HepG2 (cell line): ENCODE measurements around the gene AGAP1. TPM values are rescaled to one million over a fixed set of nuclear protein-coding genes. Genes with fewer than 3 reads are reported as not detected.

ENCODE experiments used
- ATAC-seq: fragments of 200-7000 bp; cut with Tn5 transposase; 3 replicates; pipeline ENCODE4 v1.9.1; 2020; ENCODE audit warnings: mild to moderate bottlenecking, moderate library complexity
- BruUV-seq: library from RNA; stranded (reverse); fragments of 400-500 nt; replicated peaks from 2 replicates; lab custom pipeline; 2021; lab: Mats Ljungman, UMichigan
- CTCF ChIA-PET: fragments of 300-600 bp; formaldehyde crosslinking; extraction: SDS; loops from one replicate; lab custom pipeline; 2021; ENCODE audit warnings: low total read pairs, inconsistent platforms, low intra/inter-chr PET ratio; lab: Yijun Ruan, JAX
- POLR2A ChIA-PET: fragments of 350-600 bp; sonication (Branson Sonifier 250); formaldehyde crosslinking; loops from one replicate; lab custom pipeline; 2020; ENCODE audit warnings: antibody characterized with exemption, inconsistent platforms; lab: Yijun Ruan, JAX
- DNase-seq: peaks from one replicate; pipeline ENCODE4 v3.0.0-alpha.2; 2015; ENCODE audit warnings: low spot score
- FAIRE-seq: peaks from 3 replicates; lab custom pipeline; 2011; peaks lifted over from hg19 to GRCh38; lab: Jason Lieb, UNC
- H2AFZ ChIP-seq: one replicate; pipeline ENCODE4 v1.6.1; 2011; ENCODE audit warnings: low read length, inconsistent platforms
- H3K27ac ChIP-seq: fragments of 300-600 bp; 3 replicates; pipeline ENCODE4 v1.8.0; 2011; ENCODE audit warnings: mixed run types, mild to moderate bottlenecking, mixed read lengths, low read length, inconsistent platforms; ENCODE audit not compliant: insufficient read depth; ENCODE audit errors: extremely low read length
- H3K27me3 ChIP-seq, 2 experiments: fragments of 200-600 bp in 1 of 2; 2 replicates in 1 of 2; 3 replicates in 1 of 2; pipeline versions ENCODE4 v1.6.0 to v1.8.0; 2011; ENCODE audit warnings: low read length in 2 of 2, mild to moderate bottlenecking in 2 of 2, moderate library complexity in 2 of 2, inconsistent platforms in 1 of 2; ENCODE audit not compliant: insufficient read depth in 2 of 2, control insufficient read depth in 1 of 2
- H3K36me3 ChIP-seq, 2 experiments: fragments of 200-600 bp in 1 of 2; replicated peaks in 1 of 2; 2 replicates in 1 of 2; 3 replicates in 1 of 2; pipeline versions ENCODE4 v1.5.1 to v1.8.0; 2011; ENCODE audit warnings: low read length in 2 of 2, inconsistent platforms in 1 of 2; ENCODE audit not compliant: insufficient read depth in 2 of 2, control insufficient read depth in 1 of 2
- H3K4me1 ChIP-seq: 2 replicates; pipeline ENCODE4 v1.5.1; 2012; ENCODE audit warnings: low read length, inconsistent platforms; ENCODE audit not compliant: insufficient read depth
- H3K4me2 ChIP-seq: 2 replicates; pipeline ENCODE4 v1.6.0; 2011; ENCODE audit warnings: low read depth, low read length, inconsistent platforms
- H3K4me3 ChIP-seq, 3 experiments: fragments of 200-600 bp in 1 of 3; sonication (generic), shearing (Covaris generic) in 1 of 3; replicated peaks in 1 of 3; 2 replicates each; pipeline ENCODE4 v1.5.1; 2011 to 2016; ENCODE audit warnings: low read length in 3 of 3, inconsistent platforms in 2 of 3, low read depth in 2 of 3, mild to moderate bottlenecking in 2 of 3, control low read depth in 1 of 3, mixed read lengths in 1 of 3; ENCODE audit not compliant: insufficient read depth in 1 of 3
- H3K79me2 ChIP-seq: one replicate; pipeline ENCODE4 v1.6.1; 2011; ENCODE audit warnings: low read length, inconsistent platforms; ENCODE audit not compliant: insufficient read depth
- H3K9ac ChIP-seq: 2 replicates; pipeline ENCODE4 v1.6.0; 2011; ENCODE audit warnings: mild to moderate bottlenecking, low read depth, low read length, inconsistent platforms; ENCODE audit not compliant: insufficient read depth
- H3K9me3 ChIP-seq: 2 replicates; pipeline ENCODE4 v1.5.1; 2012; ENCODE audit warnings: mild to moderate bottlenecking, low read length
- H4K20me1 ChIP-seq: 2 replicates; pipeline ENCODE4 v1.6.0; 2011; ENCODE audit warnings: inconsistent platforms, mild to moderate bottlenecking, low read length, moderate library complexity; ENCODE audit not compliant: insufficient read depth
- CCAR2 ChIP-seq: fragments of 200-400 bp; formaldehyde crosslinking; optimal IDR thresholded peaks from 2 replicates; pipeline ENCODE3; 2018; ENCODE audit warnings: low read depth, mild to moderate bottlenecking, low read length, moderate library complexity
- DZIP1 ChIP-seq: sonication (generic); formaldehyde crosslinking; IDR thresholded peaks from 2 replicates; pipeline ENCODE4 v1.5.0; 2020; ENCODE audit warnings: mild to moderate bottlenecking, missing genetic modification reagents
- FOXP1 ChIP-seq, 2 experiments: fragments of 450-650 bp in 1 of 2; IDR thresholded peaks; 2 replicates each; pipeline ENCODE4 v1.6.1; 2017 to 2018; ENCODE audit warnings: antibody characterized with exemption in 1 of 2
- FUBP1 ChIP-seq: sonication (generic); formaldehyde crosslinking; IDR thresholded peaks from 2 replicates; pipeline ENCODE4 v1.5.1; 2020; ENCODE audit warnings: missing genetic modification reagents, mild to moderate bottlenecking, borderline replicate concordance
- HNF1A ChIP-seq, 2 experiments: sonication (generic) in 1 of 2; formaldehyde crosslinking in 1 of 2; IDR thresholded peaks; 2 replicates each; pipeline versions ENCODE4 v1.4.0 to v1.6.1; 2016 to 2020; ENCODE audit warnings: borderline replicate concordance in 1 of 2, low read depth in 1 of 2, mild to moderate bottlenecking in 1 of 2, missing genetic modification reagents in 1 of 2
- MTA1 ChIP-seq: sonication (generic); formaldehyde crosslinking; IDR thresholded peaks from 2 replicates; pipeline ENCODE4 v1.4.0; 2020; ENCODE audit warnings: missing genetic modification reagents, mild to moderate bottlenecking, borderline replicate concordance
- ZKSCAN5 ChIP-seq: sonication (generic); formaldehyde crosslinking; IDR thresholded peaks from 2 replicates; pipeline ENCODE4 v1.5.1; 2020; ENCODE audit warnings: mild to moderate bottlenecking, missing genetic modification reagents
- ZNF160 ChIP-seq: sonication (generic); formaldehyde crosslinking; IDR thresholded peaks from 2 replicates; pipeline ENCODE4 v1.8.0; 2022; ENCODE audit warnings: mild to moderate bottlenecking, inconsistent platforms, missing genetic modification reagents
- ZNF770 ChIP-seq: sonication (generic); formaldehyde crosslinking; IDR thresholded peaks from 2 replicates; pipeline ENCODE4 v1.5.0; 2020; ENCODE audit warnings: mild to moderate bottlenecking, missing genetic modification reagents
- ZNF775 ChIP-seq: sonication (generic); formaldehyde crosslinking; IDR thresholded peaks from 2 replicates; pipeline ENCODE4 v1.4.0; 2020; ENCODE audit warnings: missing genetic modification reagents, mild to moderate bottlenecking, moderate library complexity, borderline replicate concordance
- ZZZ3 ChIP-seq: sonication (generic); formaldehyde crosslinking; IDR thresholded peaks from 2 replicates; pipeline ENCODE4 v1.4.0; 2020; ENCODE audit warnings: missing genetic modification reagents, mild to moderate bottlenecking, borderline replicate concordance
- WGBS: methylation state at CpG from one replicate; pipeline ENCODE4 v1.1.6; 2017; ENCODE audit warnings: low lambda C conversion rate; 5-methylcytosine and 5-hydroxymethylcytosine counted together
- in situ Hi-C: cut with HindIII; loops from 2 replicates; pipeline ENCODE4 v1.10.0; 2017; ENCODE audit warnings: low pct_unique_long_range_greater_than_20kb; ENCODE audit not compliant: extremely low pct_ligation_motif_present
- intact Hi-C: fragments of 100-400 bp; cut with micrococcal nuclease; formaldehyde crosslinking; loops from one replicate; pipeline ENCODE4 v1.10.0; 2022; ENCODE audit not compliant: unreplicated experiment
- polyA plus RNA-seq, 8 experiments: library from polyadenylated mRNA; depleted of rRNA in 3 of 8; stranded (reverse) in 7 of 8; unstranded in 1 of 8; fragments of >200 nt; fragmentation: Illumina TruSeq in 4 of 8; extraction: Trizol in 4 of 8; gene quantifications; 2 replicates each; pipeline versions ENCODE4 v1.2.1 to v1.2.3, GENCODE V29; 2011 to 2016; ENCODE audit warnings: low read depth in 4 of 8, missing spikeins in 1 of 8, mixed read lengths in 1 of 8; ENCODE audit not compliant: insufficient read depth in 1 of 8
- total RNA-seq, 5 experiments: library from RNA; depleted of rRNA; stranded (reverse); fragments of >200 nt; fragmentation: Illumina TruSeq; extraction: Trizol; gene quantifications; 2 replicates each; pipeline ENCODE4 v1.2.3, GENCODE V29; 2016; ENCODE audit warnings: low read depth in 1 of 5

Gene AGAP1
- total and polyA plus RNA-seq, 2 of the 13 experiments (the other 11 are each of a cell fraction or from before 2014, with no cell fraction given) = 21.2 to 32.7 TPM

DNA sequence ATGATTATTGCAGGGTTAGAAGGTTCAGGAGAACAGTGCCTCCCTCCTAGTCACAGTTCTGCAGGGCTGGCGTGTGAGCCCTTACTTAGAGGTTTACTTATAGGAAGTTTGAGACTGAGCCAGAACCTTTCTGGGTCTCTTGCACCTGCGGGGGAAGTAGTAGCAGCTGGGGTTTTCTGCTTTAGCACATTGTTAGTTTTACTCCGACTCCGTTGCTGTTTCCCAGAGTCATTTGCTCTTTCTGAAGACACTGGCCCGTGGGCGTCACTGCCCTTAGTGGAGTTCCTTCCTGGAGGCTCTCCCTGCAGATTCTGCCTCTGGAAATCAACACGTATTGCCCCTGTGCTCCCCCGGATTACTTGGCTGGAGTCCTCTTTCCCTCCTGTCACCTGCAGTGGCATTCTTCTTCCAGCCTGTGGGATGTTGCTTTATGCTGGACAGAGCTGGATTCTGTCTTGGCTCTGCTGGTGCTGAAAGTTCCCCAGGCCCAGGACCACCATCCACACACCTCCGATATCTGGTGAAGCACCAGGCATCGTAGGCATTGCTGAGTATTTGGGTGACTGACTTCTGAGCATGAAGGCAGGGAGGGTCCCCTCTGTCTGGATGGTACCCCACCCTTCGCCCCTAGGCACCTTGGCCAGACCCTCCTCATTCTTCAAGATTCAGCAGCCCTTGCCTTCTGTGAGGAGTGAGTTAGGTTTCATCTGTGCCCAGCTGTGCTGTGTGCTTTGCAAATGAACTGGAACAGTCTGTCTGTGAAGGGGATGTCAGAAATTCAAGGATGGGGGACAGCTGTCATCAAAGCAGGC, 51.7 kb downstream of the AGAP1 start:
- Histone ChIP-seq H3K27me3 (no peaks in the 10 kb centered on the region), H3K9ac (no peak overlapping the region), H3K79me2 (peaks cover 76% of the 10 kb centered on the region), H3K4me2 (no peak overlapping the region), H3K27ac (no peak overlapping the region), H3K9me3 (no peaks in the 10 kb centered on the region), H3K4me3 (no peak overlapping the region), H2AFZ (no peak overlapping the region), H3K36me3 (no peaks in the 10 kb centered on the region), H3K4me1 (peaks cover 71% of the 10 kb centered on the region), H4K20me1 (peaks cover 12% of the 10 kb centered on the region)
- CTCF ChIA-PET = no interaction called here
- no peak for ATAC-seq
- no peak for DNase-seq
- WGBS = 92% methylated on average over 11 of the region's 11 CpGs
- in situ Hi-C loops = no loop called here
- no TSS peak for BruUV-seq
- POLR2A ChIA-PET = no interaction called here
- no peak for FAIRE-seq
- intact Hi-C loops = no loop called here
- TF ChIP-seq FOXP1 (IDR thresholded peaks at IDR 0.05) (no peak), FOXP1 (CRISPR knock-in tag; IDR thresholded peaks at IDR 0.05) (no peak), ZNF160 (no peak), FUBP1 (CRISPR knock-in tag) (no peak), ZNF770 (no peak), ZZZ3 (CRISPR knock-in tag) (no peak), DZIP1 (CRISPR knock-in tag) (no peak), HNF1A (IDR thresholded peaks at IDR 0.05; ENCODE audit: low read depth) (no peak), HNF1A (CRISPR knock-in tag; IDR thresholded peaks at IDR 0.05; ENCODE audit: borderline replicate concordance) (no peak), ZKSCAN5 (CRISPR knock-in tag) (no peak), CCAR2 (no peak), ZNF775 (CRISPR knock-in tag) (no peak), MTA1 (no peak)
